ENCODE data around the gene ROBO1. TPM values are rescaled to one million over a fixed set of nuclear protein-coding genes. Genes with fewer than 3 reads are reported as not detected.

The ROBO1 gene
- total and polyA plus RNA-seq, 2 of the 13 experiments (the other 11 are each of a cell fraction or from before 2014, with no cell fraction given) = 52.2 to 71.0 TPM

- no peak for TF ChIP-seq GTF3A (CRISPR knock-in tag; conservative IDR thresholded peaks at IDR 0.05)
- peak; percentile 42; the same call in 1 of the 2 replicates for TF ChIP-seq NR2F6 (IDR thresholded peaks at IDR 0.05)
- TF ChIP-seq NR2F6 (CRISPR knock-in tag; IDR thresholded peaks at IDR 0.05) = 0 out of 2 replicates have a peak, but pooled peaks have one; percentile 22
- TF ChIP-seq ZNF609 (CRISPR knock-in tag; IDR thresholded peaks at IDR 0.05; ENCODE audit: borderline replicate concordance) = peak; percentile 76; the same call in 1 of the 2 replicates
- 0 out of 2 replicates have a peak, but pooled peaks have one; percentile 29 for TF ChIP-seq KDM1A (CRISPR knock-in tag; IDR thresholded peaks at IDR 0.05)
- no peak for TF ChIP-seq UBTF (CRISPR knock-in tag; IDR thresholded peaks at IDR 0.05)
- no peak for TF ChIP-seq ZNF777 (CRISPR knock-in tag; IDR thresholded peaks at IDR 0.05)
- peak; percentile 46; the same call in 1 of the 2 replicates for TF ChIP-seq RXRB (CRISPR knock-in tag; IDR thresholded peaks at IDR 0.05; ENCODE audit: borderline replicate concordance)
- no peak for TF ChIP-seq ZNF7 (CRISPR knock-in tag; IDR thresholded peaks at IDR 0.05)
- peak; percentile 19; the same call in 1 of the 2 replicates for TF ChIP-seq KAT8 (CRISPR knock-in tag; IDR thresholded peaks at IDR 0.05)
- TF ChIP-seq ZFP36L2 (CRISPR knock-in tag; IDR thresholded peaks at IDR 0.05) = no peak
- no peak for TF ChIP-seq ZNF607 (CRISPR knock-in tag; IDR thresholded peaks at IDR 0.05; ENCODE audit: borderline replicate concordance)
- peak; percentile 53 for TF ChIP-seq MED1 (CRISPR knock-in tag; IDR thresholded peaks at IDR 0.05)
- TF ChIP-seq POGK (CRISPR knock-in tag; conservative IDR thresholded peaks at IDR 0.05) = 0 out of 2 replicates have a peak, but pooled peaks have one; percentile 30
- TF ChIP-seq TFAP4 (IDR thresholded peaks at IDR 0.05; ENCODE audit: borderline replicate concordance, low read depth) = peak; percentile 81
- no peak for TF ChIP-seq MTERF4 (CRISPR knock-in tag; IDR thresholded peaks at IDR 0.05)
- TF ChIP-seq BRF2 (CRISPR knock-in tag; IDR thresholded peaks at IDR 0.05) = 0 out of 2 replicates have a peak, but pooled peaks have one; percentile 27
These were observed 1099.5 kb downstream of the ROBO1 start (continued) for GRCh38 chr3:78668302-78668701.
